Sciatic nerve (tissue), 2 donors: ENCODE measurements around the gene CD93. TPM values are rescaled to one million over a fixed set of nuclear protein-coding genes. Genes with fewer than 3 reads are reported as not detected.

ENCODE experiments used
- ATAC-seq: fragments of 200-7000 bp; cut with Tn5 transposase; one replicate; pipeline ENCODE4 v1.9.1; 2020; ENCODE audit warnings: mild to moderate bottlenecking, moderate library complexity
- DNase-seq: peaks from one replicate; pipeline ENCODE4 v3.0.0-alpha.2; 2020; ENCODE audit warnings: low spot score
- intact Hi-C: fragments of 100-400 bp; cut with DNase I; formaldehyde crosslinking; loops from one replicate; pipeline ENCODE4 v1.14.2; 2022
- total RNA-seq: library from RNA; stranded (reverse); fragmentation: NEBNext Ultra II Directional; extraction: Animal tissue kit (Norgen Biotek cat#: 25700); gene quantifications from one replicate; pipeline ENCODE4 v1.2.1, GENCODE V29; 2021
- donor health status: DM: no; HTN: no; CAD: no.
- donor health status: DM: no; HTN: no; CAD: no.

The CD93 gene, protein sequence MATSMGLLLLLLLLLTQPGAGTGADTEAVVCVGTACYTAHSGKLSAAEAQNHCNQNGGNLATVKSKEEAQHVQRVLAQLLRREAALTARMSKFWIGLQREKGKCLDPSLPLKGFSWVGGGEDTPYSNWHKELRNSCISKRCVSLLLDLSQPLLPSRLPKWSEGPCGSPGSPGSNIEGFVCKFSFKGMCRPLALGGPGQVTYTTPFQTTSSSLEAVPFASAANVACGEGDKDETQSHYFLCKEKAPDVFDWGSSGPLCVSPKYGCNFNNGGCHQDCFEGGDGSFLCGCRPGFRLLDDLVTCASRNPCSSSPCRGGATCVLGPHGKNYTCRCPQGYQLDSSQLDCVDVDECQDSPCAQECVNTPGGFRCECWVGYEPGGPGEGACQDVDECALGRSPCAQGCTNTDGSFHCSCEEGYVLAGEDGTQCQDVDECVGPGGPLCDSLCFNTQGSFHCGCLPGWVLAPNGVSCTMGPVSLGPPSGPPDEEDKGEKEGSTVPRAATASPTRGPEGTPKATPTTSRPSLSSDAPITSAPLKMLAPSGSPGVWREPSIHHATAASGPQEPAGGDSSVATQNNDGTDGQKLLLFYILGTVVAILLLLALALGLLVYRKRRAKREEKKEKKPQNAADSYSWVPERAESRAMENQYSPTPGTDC
- total RNA-seq, result 81.0 TPM

DNA sequence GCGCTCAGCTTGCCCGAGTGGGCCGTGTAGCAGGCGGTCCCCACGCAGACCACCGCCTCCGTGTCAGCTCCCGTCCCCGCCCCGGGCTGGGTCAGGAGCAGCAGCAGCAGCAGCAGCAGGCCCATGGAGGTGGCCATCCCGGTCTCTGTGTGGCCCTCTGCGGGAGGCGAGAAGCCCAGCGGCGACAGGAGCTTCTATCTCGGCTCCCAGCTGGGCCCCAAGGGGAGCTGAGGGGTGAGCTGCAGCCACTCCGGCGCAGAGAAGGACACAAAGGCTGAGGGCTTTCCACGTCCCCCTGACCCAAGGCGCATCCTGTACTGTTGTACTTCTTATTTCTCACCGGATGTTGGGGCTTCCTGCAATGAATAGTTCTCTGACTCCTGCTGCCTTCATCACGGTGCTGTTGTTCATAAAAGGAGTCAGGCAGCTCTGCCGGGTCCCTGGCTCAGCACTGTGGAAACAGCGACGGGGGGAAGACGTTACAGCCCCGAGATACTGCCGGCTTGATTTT lies at the start of gene CD93:
CD93 (minus strand) TSS at position 269 of the 511 bp plus-strand sequence; CDS start at position 137, 132 bp downstream.
- intact Hi-C loops, result no loop called here
- peak; percentile 61 for ATAC-seq
- no peak for DNase-seq

DNA sequence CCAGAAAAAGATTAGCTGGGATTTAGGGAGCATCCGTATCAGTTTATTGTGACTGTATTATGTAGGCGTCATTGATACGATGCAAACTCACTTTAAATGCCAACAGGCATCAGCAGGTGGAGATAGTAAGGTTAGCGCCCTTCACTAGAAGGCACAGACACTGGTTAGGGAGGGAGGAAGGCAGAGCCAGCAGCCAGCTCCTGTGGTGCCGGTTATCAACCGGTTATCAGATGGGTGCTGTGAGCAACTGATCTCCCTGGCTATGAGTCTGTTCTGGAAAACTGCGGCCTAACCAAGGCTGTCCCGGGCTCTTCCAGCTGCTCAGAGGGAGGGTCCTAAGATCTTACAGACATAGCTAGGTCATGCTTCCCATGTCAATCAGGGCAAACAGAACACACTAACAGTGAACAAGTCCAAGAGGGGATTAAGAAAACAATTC lies 47.5 kb upstream of the CD93 start:
- peak; percentile 8 for DNase-seq
- ATAC-seq, result no peak
- intact Hi-C loops, result no loop called here

DNA sequence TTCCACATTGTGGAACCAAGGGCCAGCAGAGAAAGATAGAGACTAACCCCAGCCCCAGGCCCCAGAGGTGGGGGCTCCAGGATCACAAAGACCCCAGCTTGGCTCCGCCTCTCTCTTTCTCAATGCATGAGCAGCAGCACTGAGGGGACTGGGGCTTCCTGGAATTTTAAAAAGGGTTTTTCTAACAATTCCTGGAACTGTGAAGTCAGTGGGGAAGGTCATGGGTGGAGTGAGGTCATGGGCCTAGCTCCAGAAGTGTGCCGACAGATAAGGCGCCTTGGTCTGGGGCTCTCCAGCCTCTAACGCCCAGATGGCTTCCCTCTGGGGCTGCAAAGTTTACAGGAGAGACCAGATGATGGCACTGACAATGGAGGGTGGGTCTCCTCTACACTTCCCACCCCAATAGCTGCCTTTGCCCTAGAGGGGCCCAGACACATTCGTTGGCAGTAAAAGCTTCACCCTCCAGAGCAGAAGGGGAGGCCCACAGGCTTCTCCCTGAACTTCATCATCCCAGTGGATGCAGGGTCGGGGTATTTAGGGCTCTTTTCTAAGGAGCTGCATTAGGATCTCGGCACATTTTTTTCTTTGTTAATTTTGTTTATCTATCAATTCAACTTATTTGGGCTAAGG lies 46.9 kb upstream of the CD93 start:
- intact Hi-C loops, result no loop called here
- DNase-seq (peak; percentile 53), ATAC-seq (peak; percentile 62)

DNA sequence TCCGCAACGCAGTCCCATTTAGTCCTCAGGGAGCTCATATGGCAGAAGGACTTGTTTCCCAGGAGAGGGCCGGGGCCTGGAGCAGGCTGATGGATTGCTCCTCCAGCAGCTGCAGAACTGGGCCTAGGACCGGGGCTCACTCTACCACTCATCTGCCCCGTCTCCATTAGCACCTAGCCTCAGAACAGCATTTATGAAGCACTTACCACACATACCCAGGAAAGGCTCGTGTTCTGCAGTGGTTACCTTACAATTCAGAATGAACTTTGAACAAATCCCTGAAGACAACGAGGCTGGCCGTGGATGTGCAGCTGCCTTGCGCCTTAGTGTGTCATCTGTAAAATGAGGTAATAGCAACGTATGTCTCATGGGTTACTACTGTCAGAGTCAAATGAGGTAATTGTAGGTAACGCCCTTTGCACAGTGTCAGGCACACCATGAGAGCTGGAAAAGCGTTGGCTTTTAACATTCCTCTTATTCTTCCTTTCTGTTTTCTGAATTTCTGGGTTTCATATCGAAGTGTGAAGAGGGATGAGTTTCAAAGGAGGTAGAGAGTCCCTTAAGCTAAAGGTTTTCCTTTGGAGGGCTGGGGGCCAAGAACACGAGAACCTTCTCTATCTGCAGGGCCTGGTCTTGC lies 46.3 kb upstream of the CD93 start:
- ATAC-seq (no peak), DNase-seq (peak; percentile 44)
- intact Hi-C loops, result no loop called here

DNA sequence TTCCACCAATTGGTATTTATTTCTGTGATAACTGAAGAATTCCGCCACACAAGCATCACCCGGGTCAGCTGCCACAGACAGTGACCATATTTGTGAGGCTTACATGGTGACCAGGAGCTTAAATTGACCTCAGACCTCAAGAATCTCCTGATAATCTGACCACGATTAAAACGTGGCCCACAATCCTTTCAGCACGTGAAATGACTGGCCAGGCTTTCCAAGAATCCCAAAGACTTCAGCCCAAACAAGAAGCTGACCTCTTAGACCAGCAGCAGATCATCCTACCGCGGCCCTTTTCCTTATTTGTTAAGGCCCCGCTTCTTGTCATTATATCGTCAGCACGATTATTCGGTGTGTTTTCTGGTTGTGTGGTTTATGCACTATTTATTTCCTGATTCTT lies 45.6 kb upstream of the CD93 start:
- ATAC-seq, result no peak
- intact Hi-C loops, result no loop called here
- DNase-seq, result no peak

DNA sequence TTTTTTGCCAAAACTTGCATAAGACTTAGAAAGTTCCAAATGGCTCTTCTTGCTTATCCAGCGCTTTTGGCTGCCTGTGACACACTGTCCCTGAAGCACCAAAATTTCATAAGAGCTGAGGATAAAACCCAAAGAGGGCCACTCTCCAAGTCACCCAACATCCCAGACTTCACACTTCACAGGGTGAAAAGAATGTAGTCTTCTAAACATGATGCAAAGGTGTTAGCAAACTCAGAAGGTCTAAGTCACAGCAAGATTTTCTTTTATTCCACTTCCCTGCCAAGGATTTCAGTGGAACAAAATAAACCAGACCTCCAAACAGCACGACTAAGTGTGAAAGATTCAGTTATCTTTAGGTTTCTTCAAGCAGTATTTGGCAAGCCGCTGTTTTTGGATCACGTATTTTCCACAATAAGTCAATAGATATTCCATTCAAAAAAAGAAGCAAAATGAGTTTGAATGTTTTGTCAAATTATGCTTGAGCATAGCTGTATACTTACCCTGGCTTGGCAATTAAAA lies 44.6 kb upstream of the CD93 start:
- ATAC-seq, result peak; percentile 54
- intact Hi-C loops, result no loop called here
- DNase-seq, result no peak

DNA sequence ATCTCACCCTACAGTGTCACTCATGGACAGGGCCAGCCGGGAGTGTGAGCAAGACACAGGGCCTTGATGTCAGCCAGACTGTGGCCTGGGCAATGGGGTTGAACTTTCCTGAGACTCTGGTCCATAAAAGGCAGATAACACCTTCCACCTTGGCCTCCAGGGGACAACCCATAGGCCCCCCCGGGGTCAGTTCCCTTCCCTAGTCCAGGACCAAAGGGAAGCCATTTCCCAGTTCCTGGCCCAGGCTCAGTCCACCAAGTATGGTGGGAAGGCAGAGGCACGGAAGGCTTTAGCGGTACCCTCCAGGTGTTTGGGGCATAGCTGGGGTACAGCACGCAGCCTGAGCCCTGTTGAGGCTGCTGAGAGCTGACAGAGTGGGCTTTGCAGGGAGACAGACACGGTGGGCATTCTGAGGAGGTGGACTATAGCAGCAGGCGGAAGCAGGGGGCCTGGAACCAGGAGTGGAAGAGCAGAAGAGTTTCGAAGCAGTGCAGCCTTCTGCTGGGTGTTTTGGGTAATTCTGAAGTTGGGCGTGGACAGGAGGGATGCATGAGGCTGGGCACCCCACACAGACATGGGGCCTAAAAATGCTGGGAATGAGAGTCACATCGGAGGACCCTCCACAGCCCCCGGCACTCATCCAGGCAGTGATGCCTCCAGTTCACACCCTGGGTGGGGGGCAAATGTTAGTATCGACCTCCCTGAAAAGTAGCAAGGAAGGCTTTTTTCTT lies 43.9 kb upstream of the CD93 start:
- no peak for ATAC-seq
- DNase-seq, result peak; percentile 30
- intact Hi-C loops, result no loop called here

DNA sequence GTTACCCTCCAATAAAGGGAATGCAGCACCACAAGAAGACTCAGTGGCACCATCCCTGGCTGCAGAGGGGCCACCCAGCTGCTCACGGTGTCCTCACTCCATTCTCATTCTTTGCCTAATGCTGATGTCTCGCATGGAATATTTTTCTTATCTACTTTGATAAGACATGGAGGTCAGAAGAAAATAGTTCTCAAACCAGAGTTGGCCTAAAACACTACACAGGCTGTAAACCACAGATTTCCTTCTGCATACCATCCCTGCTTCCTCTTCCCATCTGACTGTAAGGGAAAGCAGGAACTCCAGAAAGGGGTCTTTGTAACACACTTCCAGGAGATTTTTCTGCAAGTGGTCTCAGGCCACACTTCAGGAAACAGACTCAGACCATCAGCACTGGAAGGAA lies 43.1 kb upstream of the CD93 start:
- intact Hi-C loops, result no loop called here
- no peak for DNase-seq
- ATAC-seq, result no peak

DNA sequence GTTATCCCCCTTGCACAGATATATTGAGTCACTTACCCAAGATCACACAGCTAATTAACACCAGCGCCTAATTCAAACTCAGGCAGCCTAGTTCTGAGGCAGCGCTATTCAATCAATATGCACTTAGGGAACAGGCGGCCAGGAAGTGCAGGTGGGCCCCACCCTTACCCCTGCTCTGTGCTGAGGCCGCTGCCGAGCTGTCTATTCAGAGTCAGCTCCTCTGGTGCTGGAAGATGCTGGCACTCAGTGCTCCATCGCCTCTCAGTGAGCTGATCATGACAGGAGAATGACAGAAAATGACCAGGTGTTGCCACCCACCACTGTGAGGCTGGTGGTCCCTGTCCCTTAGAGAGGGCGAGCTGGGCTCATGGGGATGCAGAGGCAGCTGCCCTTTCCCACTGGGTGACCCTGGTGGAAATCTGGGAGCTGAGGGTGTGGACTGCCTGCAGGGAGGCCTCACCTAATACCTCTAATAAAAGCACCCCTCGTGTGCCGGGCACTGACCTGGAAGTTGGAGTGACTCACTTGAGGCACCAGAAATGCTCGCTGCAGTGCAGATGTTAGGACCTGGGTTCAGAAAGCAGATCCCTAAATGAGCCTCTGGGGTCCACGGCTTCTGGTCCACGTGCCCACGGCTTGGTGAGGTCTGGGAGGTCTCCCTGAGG lies 42.5 kb upstream of the CD93 start:
- intact Hi-C loops, result no loop called here
- ATAC-seq, result no peak
- peak; percentile 47 for DNase-seq

DNA sequence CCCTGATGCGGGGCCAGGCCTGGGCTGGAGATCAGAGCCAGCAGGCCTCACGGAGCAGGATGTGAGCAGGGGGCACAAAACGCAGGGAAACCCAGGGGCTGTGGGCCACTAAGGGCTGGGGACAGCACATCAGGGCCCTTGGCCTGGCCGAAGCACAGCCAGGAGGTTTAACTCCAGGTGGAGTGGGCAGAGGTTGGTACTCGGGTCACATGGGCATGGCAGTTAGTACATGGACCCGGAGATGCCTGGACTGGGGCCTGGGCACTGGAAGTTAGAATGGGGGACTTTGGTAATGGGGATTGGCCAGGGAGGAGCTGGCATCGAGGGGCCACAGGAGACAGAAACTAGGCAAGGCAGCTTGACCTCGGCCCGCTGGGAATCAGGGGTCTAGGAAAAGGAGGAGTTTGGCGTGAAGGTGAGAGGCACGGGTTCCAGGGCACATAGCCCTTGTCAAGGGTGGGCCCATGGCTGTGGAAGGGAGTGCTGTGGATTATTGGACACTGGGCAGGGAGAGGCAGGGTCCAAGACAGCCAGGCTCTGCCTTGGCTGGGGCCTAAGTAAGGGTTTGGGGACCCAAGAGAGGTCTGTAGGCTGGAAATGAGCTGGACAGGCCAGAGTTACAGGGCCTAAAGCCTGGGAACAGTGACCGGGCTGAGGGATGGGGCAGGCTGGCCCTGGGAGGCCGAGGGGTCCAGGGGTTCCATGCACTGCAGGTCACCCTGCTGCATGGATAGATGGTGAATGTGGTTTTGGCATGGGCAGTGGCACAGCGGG lies 41.6 kb upstream of the CD93 start:
- no peak for ATAC-seq
- DNase-seq, result peak; percentile 43
- intact Hi-C loops, result no loop called here

DNA sequence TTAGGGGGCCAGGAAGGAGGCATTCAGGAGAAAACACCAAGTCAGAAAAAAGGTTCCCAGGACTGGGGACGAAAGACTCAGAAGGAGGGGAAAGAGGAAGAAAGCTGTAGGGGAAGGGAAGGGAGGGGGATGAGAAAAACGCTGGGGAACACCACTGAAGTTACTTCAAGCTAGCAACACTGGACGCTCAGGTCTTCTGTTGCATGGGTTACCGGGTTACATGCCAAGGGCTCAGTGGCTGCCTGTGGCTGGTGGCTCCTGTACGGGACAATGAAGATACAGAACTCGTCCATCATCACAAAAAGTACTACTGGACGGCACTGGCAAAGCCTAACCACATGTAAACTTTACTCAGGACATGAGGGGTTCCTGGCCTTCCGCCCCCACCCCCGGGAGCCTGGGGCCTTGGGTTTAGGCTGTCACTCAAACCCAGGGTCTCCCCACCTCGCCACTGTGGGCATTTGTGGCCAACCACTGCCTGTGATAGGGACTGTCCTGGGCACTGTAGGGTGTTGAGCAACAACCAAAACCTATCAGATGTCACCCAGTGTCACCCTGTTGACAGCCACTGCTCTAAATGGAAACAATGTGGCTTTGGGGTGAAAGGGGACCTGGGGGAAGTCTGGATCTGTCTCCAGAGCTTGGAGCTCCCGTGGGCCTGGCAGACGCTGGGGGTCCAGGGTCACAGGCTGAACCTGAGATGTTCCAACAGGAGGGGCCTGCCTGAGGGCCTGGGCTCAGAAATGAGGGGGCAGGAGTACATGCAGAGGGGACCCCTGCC lies 40.3 kb upstream of the CD93 start:
- ATAC-seq, result peak; percentile 11
- DNase-seq, result peak; percentile 56
- intact Hi-C loops, result no loop called here

DNA sequence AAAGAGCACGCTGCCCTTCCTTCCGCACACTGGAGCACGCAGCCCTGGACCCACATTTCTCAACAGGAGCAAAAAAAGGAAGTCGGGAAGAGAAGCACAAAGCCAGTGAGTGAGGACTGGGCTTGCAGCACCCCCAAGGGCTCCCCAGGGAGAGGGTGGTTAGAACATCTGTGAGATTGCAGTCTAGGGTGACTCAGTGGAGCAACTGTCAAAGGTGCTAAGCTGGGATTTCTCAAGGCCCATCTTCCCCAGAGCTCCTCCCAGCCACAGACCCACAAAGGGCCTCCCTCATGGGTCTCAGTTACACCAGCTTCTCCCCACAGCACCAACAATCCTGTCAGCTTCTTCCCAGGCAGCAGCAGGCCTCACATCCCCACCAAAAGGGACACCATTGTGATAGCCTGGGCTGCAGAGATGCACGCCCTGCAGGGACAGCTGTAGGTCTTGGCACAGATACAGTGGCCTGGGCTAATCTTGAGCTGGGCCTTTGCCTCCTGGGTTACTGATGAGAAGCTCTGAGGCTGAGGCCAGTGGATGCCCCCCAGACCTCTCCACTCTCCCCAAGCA lies 39.6 kb upstream of the CD93 start:
- DNase-seq, result peak; percentile 63
- intact Hi-C loops, result no loop called here
- ATAC-seq, result peak; percentile 67

DNA sequence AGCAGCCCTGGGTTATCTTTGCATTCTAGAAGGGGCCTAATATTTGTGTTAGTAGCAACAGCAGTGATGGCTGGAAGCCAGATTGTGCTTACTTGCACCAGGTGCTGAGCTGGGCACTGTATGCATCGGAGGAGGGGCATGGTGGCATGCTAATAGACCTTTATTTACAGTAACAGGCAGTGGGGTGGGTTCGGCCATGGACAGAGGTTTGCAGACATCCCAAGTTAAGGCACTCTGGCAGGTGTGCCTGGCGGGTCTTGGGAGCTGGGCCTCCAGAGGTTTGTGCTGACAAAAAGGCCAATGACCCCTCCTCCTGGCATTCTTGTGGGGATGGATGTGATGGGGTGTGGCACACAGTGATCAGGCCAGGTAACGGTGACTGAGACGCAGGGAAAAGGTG lies 39.0 kb upstream of the CD93 start:
- intact Hi-C loops, result no loop called here
- no peak for ATAC-seq
- peak; percentile 36 for DNase-seq

DNA sequence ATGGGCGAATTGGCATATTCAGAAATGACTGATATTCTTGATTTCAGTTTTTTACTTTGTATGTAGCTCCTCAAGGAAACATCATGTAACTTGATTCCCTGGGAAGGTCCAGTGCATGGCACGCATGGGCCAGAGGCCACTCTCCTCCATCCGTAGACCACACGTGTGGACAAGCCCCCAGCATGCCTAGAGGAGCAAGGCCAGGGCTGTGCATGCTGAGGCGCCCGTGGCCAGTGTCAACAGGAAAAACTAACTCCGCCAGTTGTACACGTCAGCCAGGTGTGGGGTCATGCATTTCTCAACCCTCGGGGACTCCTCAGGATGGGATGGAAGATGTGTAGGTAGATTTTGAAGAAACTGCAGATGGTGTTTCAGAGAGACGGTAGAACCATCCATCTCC lies 37.8 kb upstream of the CD93 start:
- intact Hi-C loops, result no loop called here
- ATAC-seq (no peak), DNase-seq (peak; percentile 42)

DNA sequence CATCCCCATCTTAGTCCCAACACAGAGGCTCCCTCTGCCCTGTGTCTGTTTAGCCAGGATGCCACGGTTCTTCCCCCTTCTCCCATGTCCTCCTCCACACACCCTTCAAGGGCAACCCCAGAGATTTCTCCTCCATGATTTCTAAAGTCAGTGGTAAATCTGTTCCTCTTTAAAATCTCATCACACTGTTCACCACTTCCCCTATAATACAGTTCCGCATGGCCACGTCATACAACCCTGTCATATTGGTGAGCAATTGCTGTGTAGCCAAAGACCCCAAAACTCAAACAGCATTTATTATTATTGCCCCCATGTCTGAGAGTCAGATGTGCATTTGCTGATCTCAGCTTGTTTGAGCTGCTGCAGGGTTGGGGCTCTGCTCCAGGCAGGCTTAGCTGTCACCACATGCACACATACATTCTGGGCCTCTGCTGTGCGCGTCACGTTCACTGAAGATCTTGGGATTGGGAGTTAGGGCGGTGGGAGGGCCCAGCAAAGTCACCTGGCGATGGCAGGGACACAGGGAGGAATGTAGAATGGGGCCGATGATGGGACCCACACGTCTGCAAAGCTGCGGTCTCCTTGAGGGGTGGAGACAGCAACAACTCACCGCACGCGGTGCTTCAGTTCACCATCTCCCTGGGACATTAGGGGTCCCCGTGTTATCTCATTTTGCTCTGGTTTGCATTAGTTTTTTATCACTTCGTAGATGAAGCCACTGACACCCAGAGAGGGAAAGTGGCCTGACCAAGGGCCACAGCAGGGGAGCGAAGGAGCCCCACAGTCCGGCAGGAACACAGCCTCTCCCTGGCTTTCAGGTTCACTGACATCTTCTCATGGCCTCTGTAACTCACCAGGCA lies 36.9 kb upstream of the CD93 start:
- ATAC-seq (no peak), DNase-seq (peak; percentile 37)
- intact Hi-C loops, result no loop called here
